ENCODE measurements around the gene PIK3IP1.

GRCh38 chr22:31302537-31302936, 10.2 kb upstream of the PIK3IP1 start:
- TF ChIP-seq TAF1 (IDR thresholded peaks at IDR 0.05; ENCODE audit: borderline replicate concordance, low read depth, low read length): no peak
- TF ChIP-seq MYB (IDR thresholded peaks at IDR 0.05; ENCODE audit: borderline replicate concordance, low read depth, low read length): no peak
- TF ChIP-seq CTCF (IDR thresholded peaks at IDR 0.05 in 2 of 3, conservative IDR thresholded peaks at IDR 0.05 in 1 of 3; ENCODE audit: control insufficient read depth in 2 of 3, extremely low read depth in 1 of 3, insufficient read depth in 1 of 3, low read depth in 3 of 3, low read length in 3 of 3): no peak
- TF ChIP-seq GABPA (IDR thresholded peaks at IDR 0.05; ENCODE audit: low read depth): no peak
- no peak for TF ChIP-seq IRF3 (IDR thresholded peaks at IDR 0.05)
- no peak for TF ChIP-seq FOXK2 (IDR thresholded peaks at IDR 0.05)

Measured in GM12878 (cell line).